IMR-90 (cell line): ENCODE measurements around the gene ZFAND5. TPM values are rescaled to one million over a fixed set of nuclear protein-coding genes. Genes with fewer than 3 reads are reported as not detected.

ENCODE experiments used
- ATAC-seq: fragments of 200-7000 bp; cut with Tn5 transposase; 2 replicates; pipeline ENCODE4 v1.9.1; 2020; ENCODE audit warnings: low read depth, mild to moderate bottlenecking, moderate library complexity
- BruUV-seq: library from RNA; stranded (reverse); fragments of 400-500 nt; replicated peaks from 2 replicates; lab custom pipeline; 2021; lab: Mats Ljungman, UMichigan
- CTCF ChIA-PET: fragments of 300-600 bp; formaldehyde crosslinking; extraction: SDS; loops from one replicate; lab custom pipeline; 2021; ENCODE audit warnings: antibody characterized with exemption; lab: Yijun Ruan, JAX
- POLR2A ChIA-PET: fragments of 300-600 bp; sonication (Branson Sonifier 250); formaldehyde crosslinking; loops from one replicate; lab custom pipeline; 2022; ENCODE audit warnings: antibody characterized with exemption; ENCODE audit not compliant: unreplicated experiment; lab: Charles Lee
- DNase-seq: peaks from one replicate; pipeline ENCODE4 v3.0.0; 2013
- H2AFZ ChIP-seq: replicated peaks from 2 replicates; pipeline ENCODE3; 2013; ENCODE audit warnings: low read length, mild to moderate bottlenecking; ENCODE audit not compliant: poor library complexity
- H2AK5ac ChIP-seq: 2 replicates; pipeline ENCODE4 v1.6.1; 2013; ENCODE audit warnings: low read depth, low read length, inconsistent platforms
- H2AK9ac ChIP-seq: replicated peaks from 2 replicates; pipeline ENCODE3; 2013; ENCODE audit warnings: mild to moderate bottlenecking, low read depth, low read length, moderate library complexity; ENCODE audit not compliant: poor library complexity
- H2BK120ac ChIP-seq: 2 replicates; pipeline ENCODE4 v1.6.1; 2013; ENCODE audit warnings: low read depth, low read length, inconsistent platforms
- H2BK15ac ChIP-seq: 3 replicates; pipeline ENCODE4 v1.6.1; 2013; ENCODE audit warnings: low read depth, low read length, inconsistent platforms
- H2BK20ac ChIP-seq: 2 replicates; pipeline ENCODE4 v1.6.1; 2013; ENCODE audit warnings: low read depth, mild to moderate bottlenecking, inconsistent platforms, low read length, moderate library complexity
- H2BK5ac ChIP-seq: 2 replicates; pipeline ENCODE4 v1.6.1; 2013; ENCODE audit warnings: mild to moderate bottlenecking, low read depth, low read length, inconsistent platforms; ENCODE audit not compliant: poor library complexity, severe bottlenecking
- H3K14ac ChIP-seq: replicated peaks from 2 replicates; pipeline ENCODE4 v1.6.1; 2013; ENCODE audit warnings: low read depth, low read length, inconsistent platforms
- H3K18ac ChIP-seq: 2 replicates; pipeline ENCODE4 v1.6.1; 2013; ENCODE audit warnings: low read depth, low read length, control low read depth
- H3K23ac ChIP-seq: 2 replicates; pipeline ENCODE4 v1.6.1; 2013; ENCODE audit warnings: low read depth, low read length, inconsistent platforms
- H3K27ac ChIP-seq: 2 replicates; pipeline ENCODE4 v1.5.1; 2013; ENCODE audit warnings: mild to moderate bottlenecking, control low read depth, low read length; ENCODE audit not compliant: insufficient read depth
- H3K27me3 ChIP-seq: 2 replicates; pipeline ENCODE4 v1.6.1; 2013; ENCODE audit warnings: low read length; ENCODE audit not compliant: control insufficient read depth, insufficient read depth
- H3K36me3 ChIP-seq: 2 replicates; pipeline ENCODE4 v1.6.1; 2013; ENCODE audit warnings: low read length, mixed read lengths; ENCODE audit not compliant: control insufficient read depth, insufficient read depth
- H3K4ac ChIP-seq: 2 replicates; pipeline ENCODE4 v1.6.1; 2013; ENCODE audit warnings: low read depth, low read length, inconsistent platforms
- H3K4me1 ChIP-seq: 2 replicates; pipeline ENCODE4 v1.6.1; 2013; ENCODE audit warnings: low read length, mixed read lengths; ENCODE audit not compliant: control insufficient read depth, insufficient read depth
- H3K4me2 ChIP-seq: 2 replicates; pipeline ENCODE4 v1.6.1; 2013; ENCODE audit warnings: low read depth, mild to moderate bottlenecking, control low read depth, low read length, moderate library complexity
- H3K4me3 ChIP-seq: 2 replicates; pipeline ENCODE4 v1.5.1; 2013; ENCODE audit warnings: low read depth, mild to moderate bottlenecking, control low read depth, low read length, moderate library complexity; ENCODE audit not compliant: insufficient read depth
- H3K56ac ChIP-seq: 2 replicates; pipeline ENCODE4 v1.6.1; 2013; ENCODE audit warnings: low read length, inconsistent platforms; ENCODE audit not compliant: insufficient read depth; ENCODE audit errors: extremely low read depth
- H3K79me1 ChIP-seq, 2 experiments: 2 replicates each; pipeline ENCODE4 v1.6.1; 2013; ENCODE audit warnings: low read length in 2 of 2, inconsistent platforms in 1 of 2, low read depth in 1 of 2
- H3K9ac ChIP-seq: 2 replicates; pipeline ENCODE4 v1.6.1; 2013; ENCODE audit warnings: low read depth, low read length, control low read depth
- H3K9me1 ChIP-seq: 2 replicates; pipeline ENCODE4 v1.6.1; 2013; ENCODE audit warnings: low read length, inconsistent platforms; ENCODE audit not compliant: insufficient read depth
- H3K9me3 ChIP-seq: 2 replicates; pipeline ENCODE4 v1.6.1; 2013; ENCODE audit warnings: low read length; ENCODE audit not compliant: control insufficient read depth, insufficient read depth
- H4K20me1 ChIP-seq: 2 replicates; pipeline ENCODE4 v1.6.1; 2013; ENCODE audit warnings: low read length, inconsistent platforms; ENCODE audit not compliant: insufficient read depth
- H4K5ac ChIP-seq: 2 replicates; pipeline ENCODE4 v1.6.1; 2013; ENCODE audit warnings: mild to moderate bottlenecking, low read depth, low read length, control low read depth
- H4K8ac ChIP-seq, 2 experiments: 2 replicates each; pipeline ENCODE4 v1.6.1; 2013; ENCODE audit warnings: low read depth in 2 of 2, low read length in 2 of 2, control low read depth in 1 of 2, inconsistent platforms in 1 of 2
- H4K91ac ChIP-seq: 2 replicates; pipeline ENCODE4 v1.6.1; 2013; ENCODE audit warnings: low read depth, low read length, inconsistent platforms; ENCODE audit not compliant: insufficient read depth
- BHLHE40 ChIP-seq: fragments of 150-350 bp; IDR thresholded peaks from 2 replicates; pipeline ENCODE4 v1.6.1; 2016; ENCODE audit warnings: mild to moderate bottlenecking, low read depth, low read length
- CEBPB ChIP-seq: IDR thresholded peaks from 2 replicates; pipeline ENCODE4 v1.6.1; 2012; ENCODE audit warnings: low read depth, low read length, improper control_type of control experiment
- CHD1 ChIP-seq: IDR thresholded peaks from 2 replicates; pipeline ENCODE4 v1.6.1; 2012; ENCODE audit warnings: low read depth, low read length, improper control_type of control experiment
- ELK1 ChIP-seq: fragments of 150-350 bp; IDR thresholded peaks from 2 replicates; pipeline ENCODE4 v1.6.1; 2016; ENCODE audit warnings: low read depth, mild to moderate bottlenecking, low read length, moderate library complexity, borderline replicate concordance
- FOS ChIP-seq: fragments of 150-350 bp; IDR thresholded peaks from 2 replicates; pipeline ENCODE4 v1.6.1; 2016; ENCODE audit warnings: low read depth, low read length
- MAZ ChIP-seq: IDR thresholded peaks from 2 replicates; pipeline ENCODE4 v1.6.1; 2012; ENCODE audit warnings: low read depth, mild to moderate bottlenecking, low read length, improper control_type of control experiment, moderate library complexity, borderline replicate concordance
- MXI1 ChIP-seq: IDR thresholded peaks from 2 replicates; pipeline ENCODE4 v1.6.1; 2012; ENCODE audit warnings: low read depth, mild to moderate bottlenecking, low read length, moderate library complexity, borderline replicate concordance
- POLR2A ChIP-seq: IDR thresholded peaks from 2 replicates; pipeline ENCODE4 v1.6.1; 2012; ENCODE audit warnings: mild to moderate bottlenecking, low read depth, low read length
- RCOR1 ChIP-seq: IDR thresholded peaks from 2 replicates; pipeline ENCODE4 v1.6.1; 2012; ENCODE audit warnings: mild to moderate bottlenecking, low read length, improper control_type of control experiment; ENCODE audit not compliant: insufficient replicate concordance
- RFX5 ChIP-seq: IDR thresholded peaks from 2 replicates; pipeline ENCODE4 v1.8.0; 2012; ENCODE audit warnings: low read depth, mild to moderate bottlenecking, low read length, moderate library complexity
- SMC3 ChIP-seq: fragments of 150-350 bp; IDR thresholded peaks from 2 replicates; pipeline ENCODE4 v1.6.1; 2016; ENCODE audit warnings: low read depth, mild to moderate bottlenecking, antibody characterized with exemption, low read length, moderate library complexity
- USF2 ChIP-seq: fragments of 150-350 bp; IDR thresholded peaks from 2 replicates; pipeline ENCODE4 v1.6.1; 2017; ENCODE audit warnings: mild to moderate bottlenecking, antibody characterized with exemption, low read length, low read depth
- WGBS, 2 experiments: methylation state at CpG; one replicate each; pipeline versions ENCODE4 v1.1.5 to v1.1.7; 2013; ENCODE audit warnings: missing lambda C conversion rate in 2 of 2; ENCODE audit not compliant: insufficient read length in 1 of 2; ENCODE audit errors: extremely low coverage in 2 of 2; 5-methylcytosine and 5-hydroxymethylcytosine counted together
- dilution Hi-C: fragments of 300-500 bp; cut with HindIII; formaldehyde crosslinking; loops from one replicate; pipeline ENCODE4 v1.14.3; 2018; ENCODE audit warnings: low sequenced_read_pairs; ENCODE audit not compliant: unreplicated experiment
- in situ Hi-C: fragments of 300-500 bp; cut with MboI; formaldehyde crosslinking; loops from 3 replicates; pipeline ENCODE4 v1.14.3; 2019; ENCODE audit warnings: low sequenced_read_pairs, inconsistent platforms, mixed read lengths
- intact Hi-C: fragments of 100-400 bp; cut with micrococcal nuclease; formaldehyde crosslinking; loops from 2 replicates; pipeline ENCODE4 v1.10.0; 2022
- polyA plus RNA-seq, 3 experiments: library from polyadenylated mRNA; depleted of rRNA; stranded (reverse); fragments of >200 nt; gene quantifications; 2 replicates each; pipeline ENCODE4 v1.2.3, GENCODE V29; 2012; ENCODE audit warnings: low replicate concordance in 1 of 3
- total RNA-seq: library from RNA; depleted of rRNA; stranded (reverse); fragments of >200 nt; gene quantifications from 2 replicates; pipeline ENCODE4 v1.2.3, GENCODE V29; 2012

ZFAND5 gene
- total and polyA plus RNA-seq, 2 of the 4 experiments (the other 2 are of a cell fraction): 35.8 to 85.2 TPM

DNA sequence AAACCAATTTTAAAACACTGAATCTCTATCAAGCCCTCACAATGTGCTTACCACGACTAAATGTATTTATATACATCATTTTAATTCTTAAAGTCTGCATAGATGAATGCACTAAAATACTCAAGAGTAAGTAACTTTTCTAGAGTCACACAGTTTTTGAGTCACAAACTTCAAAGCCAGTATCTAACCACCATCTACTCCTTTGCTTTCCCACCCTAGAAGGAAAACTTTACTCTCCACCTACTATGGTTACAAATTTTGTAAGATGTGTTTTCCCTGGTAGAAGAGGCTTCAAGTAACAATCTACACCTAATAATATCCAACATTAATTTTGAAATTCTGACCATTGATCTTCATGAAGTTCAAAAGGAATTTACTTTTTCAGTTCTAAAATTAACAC, 18.7 kb downstream of the ZFAND5 start:
- Histone ChIP-seq H3K23ac (no peak overlapping the region), H3K9me1 (no peaks in the 10 kb centered on the region), H2BK20ac (no peak overlapping the region), H4K91ac (no peak overlapping the region), H3K9me3 (no peaks in the 10 kb centered on the region), H3K27ac (no peak overlapping the region), H3K56ac (no peak overlapping the region), H2AFZ (no peak overlapping the region), H2BK120ac (no peak overlapping the region), H3K36me3 (no peaks in the 10 kb centered on the region), H3K4me1 (no peaks in the 10 kb centered on the region), H2BK15ac (no peak overlapping the region), H2AK5ac (no peak overlapping the region), H4K20me1 (no peaks in the 10 kb centered on the region), H3K18ac (no peak overlapping the region), H3K4me2 (no peak overlapping the region), H3K4me3 (no peak overlapping the region), H2BK5ac (no peak overlapping the region), H3K79me1 (no peaks in the 10 kb centered on the region), H2AK9ac (no peak overlapping the region), H3K27me3 (no peaks in the 10 kb centered on the region), H4K8ac (no peak overlapping the region), H3K9ac (no peak overlapping the region), H4K5ac (no peak overlapping the region), H3K4ac (no peak overlapping the region), H3K14ac (no peak overlapping the region)
- intact Hi-C loops: no loop called here
- no CpG with 5 or more reads among the region's 1 CpG for WGBS, 2 experiments
- ATAC-seq (no peak), DNase-seq (no peak)
- BruUV-seq: no TSS peak
- in situ Hi-C loops: no loop called here
- POLR2A ChIA-PET: no interaction called here
- CTCF ChIA-PET: no interaction called here
- dilution Hi-C loops: no loop called here
- no peak for TF ChIP-seq MXI1
- TF ChIP-seq POLR2A: no peak
- TF ChIP-seq MAZ: no peak
- TF ChIP-seq RCOR1: no peak
- TF ChIP-seq FOS: no peak
- no peak for TF ChIP-seq ELK1
- no peak for TF ChIP-seq USF2
- no peak for TF ChIP-seq SMC3
- no peak for TF ChIP-seq CEBPB
- no peak for TF ChIP-seq CHD1
- no peak for TF ChIP-seq RFX5
- no peak for TF ChIP-seq BHLHE40
